Caki2 (cell line): ENCODE measurements around the gene SLC15A3. TPM values are rescaled to one million over a fixed set of nuclear protein-coding genes. Genes with fewer than 3 reads are reported as not detected.
"Not testable (repeated sequence)": the region's sequence is repeated elsewhere in the genome, so short reads cannot be mapped to it uniquely, and the experiment has no call there.

Source experiments
- DNase-seq: peaks from one replicate; pipeline ENCODE4 v3.0.0-alpha.2; 2015; ENCODE audit warnings: low read depth
- in situ Hi-C: cut with HindIII; loops from 2 replicates; pipeline ENCODE4 v1.10.0; 2016; ENCODE audit warnings: low sequenced_read_pairs, low pct_unique_long_range_greater_than_20kb, mixed read lengths
- total RNA-seq: library from RNA; depleted of rRNA; stranded (reverse); fragments of >200 nt; shearing (Covaris generic); gene quantifications from 2 replicates; pipeline ENCODE4 v1.2.3, GENCODE V29; 2014; ENCODE audit warnings: low replicate concordance

SLC15A3 gene
- total RNA-seq, 1 experiment from 2014 or later, result not detected

GRCh38 chr11:60978546-60979380, 26.8 kb upstream of the SLC15A3 start:
- DNase-seq, result no peak
- in situ Hi-C loops, result no loop called here

- in situ Hi-C loops, result no loop called here
- DNase-seq, result no peak
Observed at GRCh38 chr11:60977836-60978235, 25.9 kb upstream of the SLC15A3 start.

- DNase-seq, result no peak
- in situ Hi-C loops, result no loop called here
Observed at GRCh38 chr11:60977224-60977623, 25.2 kb upstream of the SLC15A3 start.

- no peak for DNase-seq
- in situ Hi-C loops, result no loop called here
Observed at GRCh38 chr11:60974726-60975125, 22.8 kb upstream of the SLC15A3 start.

GRCh38 chr11:60974316-60974715, 22.3 kb upstream of the SLC15A3 start:
- DNase-seq, in situ Hi-C loops: not testable (repeated sequence)

- DNase-seq, result no peak
- in situ Hi-C loops, result no loop called here
Observed at GRCh38 chr11:60973699-60974098, 21.7 kb upstream of the SLC15A3 start.

GRCh38 chr11:60972182-60973030, 20.4 kb upstream of the SLC15A3 start:
- no peak for DNase-seq
- in situ Hi-C loops, result no loop called here

- in situ Hi-C loops, result no loop called here
- DNase-seq, result no peak
Observed at GRCh38 chr11:60971520-60971919, 19.5 kb upstream of the SLC15A3 start, which contains the start of gene CD6. CD6 (plus strand) TSS chr11:60971680; CDS start chr11:60971866, 186 bp downstream.

- DNase-seq, result no peak
- in situ Hi-C loops, result no loop called here
Observed at GRCh38 chr11:60970890-60971289, 18.9 kb upstream of the SLC15A3 start.

GRCh38 chr11:60970369-60970774, 18.4 kb upstream of the SLC15A3 start:
- DNase-seq, result no peak
- in situ Hi-C loops, result no loop called here

GRCh38 chr11:60968223-60968622, 16.2 kb upstream of the SLC15A3 start:
- DNase-seq, result no peak
- in situ Hi-C loops, result no loop called here

GRCh38 chr11:60966890-60967289, 14.9 kb upstream of the SLC15A3 start:
- in situ Hi-C loops, result no loop called here

GRCh38 chr11:60964801-60965200, 12.8 kb upstream of the SLC15A3 start:
- no peak for DNase-seq
- in situ Hi-C loops, result no loop called here

More at GRCh38 chr11:60966890-60967289, 14.9 kb upstream of the SLC15A3 start:
- DNase-seq, result no peak

- DNase-seq, result no peak
Observed at GRCh38 chr11:60960405-60960804, 8.4 kb upstream of the SLC15A3 start.

GRCh38 chr11:60959431-60959830, 7.5 kb upstream of the SLC15A3 start:
- DNase-seq, result no peak
- in situ Hi-C loops, result no loop called here

More at GRCh38 chr11:60960405-60960804, 8.4 kb upstream of the SLC15A3 start:
- in situ Hi-C loops, result no loop called here

GRCh38 chr11:60957188-60957587, 5.2 kb upstream of the SLC15A3 start:
- in situ Hi-C loops, result no loop called here

GRCh38 chr11:60955571-60955970, 3.6 kb upstream of the SLC15A3 start:
- no peak for DNase-seq
- in situ Hi-C loops, result no loop called here

More at GRCh38 chr11:60957188-60957587, 5.2 kb upstream of the SLC15A3 start:
- DNase-seq, result no peak

- DNase-seq, result no peak
- in situ Hi-C loops, result no loop called here
Observed at GRCh38 chr11:60954421-60954820, 2.4 kb upstream of the SLC15A3 start.

- in situ Hi-C loops, result no loop called here
- no peak for DNase-seq
Observed at GRCh38 chr11:60953781-60954180, 1.8 kb upstream of the SLC15A3 start.
